Panc1 (cell line): ENCODE measurements around the gene UPF3A. TPM values are rescaled to one million over a fixed set of nuclear protein-coding genes. Genes with fewer than 3 reads are reported as not detected.
A peak's percentile ranks its signal among the peaks of the same experiment; 100 is the strongest.
"Not testable (repeated sequence)": the region's sequence is repeated elsewhere in the genome, so short reads cannot be mapped to it uniquely, and the experiment has no call there.

Experiments used
- ATAC-seq: fragments of 200-7000 bp; cut with Tn5 transposase; 2 replicates; pipeline ENCODE4 v1.9.1; 2020; ENCODE audit warnings: mild to moderate bottlenecking, moderate library complexity
- BruUV-seq: library from RNA; stranded (reverse); fragments of 400-500 nt; replicated peaks from 2 replicates; lab custom pipeline; 2021; lab: Mats Ljungman, UMichigan
- CTCF ChIA-PET: fragments of 300-600 bp; sonication (Branson Sonifier 250); formaldehyde crosslinking; loops from one replicate; lab custom pipeline; 2022; ENCODE audit warnings: antibody characterized with exemption; lab: Charles Lee
- POLR2A ChIA-PET: fragments of 300-600 bp; sonication (Branson Sonifier 250); formaldehyde crosslinking; loops from one replicate; lab custom pipeline; 2022; ENCODE audit warnings: antibody characterized with exemption; lab: Charles Lee
- DNase-seq: peaks from one replicate; pipeline ENCODE4 v3.0.0-alpha.2; 2010; ENCODE audit warnings: low read depth, low spot score
- H3K27ac ChIP-seq: 2 replicates; pipeline ENCODE4 v1.5.1; 2011; ENCODE audit warnings: mild to moderate bottlenecking, low read length, inconsistent platforms
- H3K27me3 ChIP-seq: fragments of 200-500 bp; sonication (Bioruptor generic); 2 replicates; pipeline ENCODE4 v1.6.0; 2014; ENCODE audit warnings: low read length, inconsistent platforms; ENCODE audit not compliant: control insufficient read depth, insufficient read depth
- H3K36me3 ChIP-seq: fragments of 200-500 bp; sonication (Bioruptor generic); 2 replicates; pipeline ENCODE4 v1.5.1; 2014; ENCODE audit warnings: inconsistent platforms, mild to moderate bottlenecking, low read length, moderate library complexity; ENCODE audit not compliant: control insufficient read depth, insufficient read depth
- H3K4me1 ChIP-seq: 2 replicates; pipeline ENCODE4 v1.5.1; 2011; ENCODE audit warnings: inconsistent platforms, mild to moderate bottlenecking, low read length, moderate library complexity; ENCODE audit not compliant: control insufficient read depth, insufficient read depth
- H3K4me3 ChIP-seq, 2 experiments: 2 replicates each; pipeline ENCODE4 v1.5.1; 2011 to 2012; ENCODE audit warnings: low read depth in 2 of 2, low read length in 2 of 2, mild to moderate bottlenecking in 2 of 2, inconsistent platforms in 1 of 2, moderate library complexity in 1 of 2
- H3K9me3 ChIP-seq: fragments of 200-500 bp; sonication (Bioruptor generic); 2 replicates; pipeline ENCODE4 v1.5.1; 2014; ENCODE audit warnings: low read depth, mild to moderate bottlenecking, inconsistent platforms, low read length, moderate library complexity; ENCODE audit not compliant: control insufficient read depth, insufficient read depth
- in situ Hi-C: cut with HindIII; loops from 2 replicates; pipeline ENCODE4 v1.10.0; 2016; ENCODE audit warnings: low sequenced_read_pairs, low pct_unique_long_range_greater_than_20kb
- intact Hi-C: fragments of 100-400 bp; cut with micrococcal nuclease; formaldehyde crosslinking; loops from one replicate; pipeline ENCODE4 v1.10.0; 2022; ENCODE audit not compliant: unreplicated experiment
- microRNA-seq: library from miRNA; unstranded; fragments of <30 nt; microRNA quantifications from one replicate; pipeline ENCODE4 v1.1.0, GENCODE V29; 2020; ENCODE audit not compliant: unreplicated experiment
- total RNA-seq: library from RNA; stranded (reverse); gene quantifications from one replicate; pipeline ENCODE4 v1.2.1, GENCODE V29; 2021; ENCODE audit not compliant: unreplicated experiment
- TF ChIP-seq, protein P1 (sequence below): fragments of 450-650 bp; IDR thresholded peaks from 2 replicates; pipeline ENCODE4 v1.5.1; 2017; ENCODE audit warnings: mild to moderate bottlenecking

The UPF3A gene
- total RNA-seq, 1 experiment from 2014 or later = 36.3 TPM

DNA sequence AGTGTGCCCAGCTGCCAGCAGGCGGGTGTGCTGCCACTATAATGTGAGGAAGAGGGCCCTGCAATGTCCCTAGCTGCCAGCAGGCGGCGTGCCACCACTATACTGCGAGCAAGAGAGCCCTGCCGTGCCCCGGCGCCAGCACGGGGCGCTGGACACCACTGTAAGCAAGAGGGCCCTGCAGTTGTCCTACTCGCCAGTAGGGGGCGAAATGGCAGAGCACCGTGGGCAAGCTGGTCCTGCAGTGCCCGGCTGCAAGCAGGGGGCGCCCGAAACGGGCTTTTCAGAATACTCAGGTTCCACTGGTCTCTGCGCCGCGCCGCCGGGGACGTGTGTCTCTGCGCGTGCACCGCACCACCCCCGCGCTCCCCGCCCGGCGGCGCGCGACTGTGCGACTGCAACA, 71.4 kb downstream of the UPF3A start:
- POLR2A ChIA-PET, H3K36me3 ChIP-seq, intact Hi-C loops, H3K27ac ChIP-seq, H3K4me3 ChIP-seq, H3K9me3 ChIP-seq, DNase-seq, H3K4me1 ChIP-seq, ATAC-seq, H3K27me3 ChIP-seq, BruUV-seq, in situ Hi-C loops, CTCF ChIA-PET: not testable (repeated sequence)
- TF ChIP-seq, protein P1, sequence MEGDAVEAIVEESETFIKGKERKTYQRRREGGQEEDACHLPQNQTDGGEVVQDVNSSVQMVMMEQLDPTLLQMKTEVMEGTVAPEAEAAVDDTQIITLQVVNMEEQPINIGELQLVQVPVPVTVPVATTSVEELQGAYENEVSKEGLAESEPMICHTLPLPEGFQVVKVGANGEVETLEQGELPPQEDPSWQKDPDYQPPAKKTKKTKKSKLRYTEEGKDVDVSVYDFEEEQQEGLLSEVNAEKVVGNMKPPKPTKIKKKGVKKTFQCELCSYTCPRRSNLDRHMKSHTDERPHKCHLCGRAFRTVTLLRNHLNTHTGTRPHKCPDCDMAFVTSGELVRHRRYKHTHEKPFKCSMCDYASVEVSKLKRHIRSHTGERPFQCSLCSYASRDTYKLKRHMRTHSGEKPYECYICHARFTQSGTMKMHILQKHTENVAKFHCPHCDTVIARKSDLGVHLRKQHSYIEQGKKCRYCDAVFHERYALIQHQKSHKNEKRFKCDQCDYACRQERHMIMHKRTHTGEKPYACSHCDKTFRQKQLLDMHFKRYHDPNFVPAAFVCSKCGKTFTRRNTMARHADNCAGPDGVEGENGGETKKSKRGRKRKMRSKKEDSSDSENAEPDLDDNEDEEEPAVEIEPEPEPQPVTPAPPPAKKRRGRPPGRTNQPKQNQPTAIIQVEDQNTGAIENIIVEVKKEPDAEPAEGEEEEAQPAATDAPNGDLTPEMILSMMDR = peak; percentile 42

GRCh38 chr13:114353382-114353781, 72.0 kb downstream of the UPF3A start:
- DNase-seq, in situ Hi-C loops, H3K27me3 ChIP-seq, BruUV-seq, ATAC-seq, H3K36me3 ChIP-seq, H3K4me1 ChIP-seq, H3K4me3 ChIP-seq, H3K27ac ChIP-seq, H3K9me3 ChIP-seq, POLR2A ChIA-PET, CTCF ChIA-PET, intact Hi-C loops: not testable (repeated sequence)

Small RNAs within 50 kb of the gene (microRNA-seq; reads per million reads assigned to microRNA genes)
- gene MIR4502 = not detected
- gene MIR548AR = 0.95 reads per million

Other genes with a start within 250 kb of the UPF3A start
- gene RASA3, start 149.0 kb upstream of the UPF3A start, total RNA-seq = 33.7 TPM
- gene CFAP97D2, start 102.3 kb upstream of the UPF3A start, total RNA-seq = not detected
- gene CDC16, start 46.7 kb upstream of the UPF3A start, total RNA-seq = 51.8 TPM
- 15.3 TPM for gene CHAMP1, start 32.9 kb downstream of the UPF3A start, total RNA-seq